AG09319 (cell line): ENCODE data around the gene ATP6V1G1.

Source experiments
- DNase-seq: peaks from one replicate; pipeline ENCODE4 v3.0.0-alpha.2; 2010; ENCODE audit warnings: low read depth; ENCODE audit errors: extremely low read depth
- TF ChIP-seq, protein P1 (sequence below): IDR thresholded peaks from 2 replicates; pipeline ENCODE4 v1.5.1; 2011; ENCODE audit warnings: low read depth, mild to moderate bottlenecking, inconsistent platforms, low read length, moderate library complexity

Gene ATP6V1G1

DNA sequence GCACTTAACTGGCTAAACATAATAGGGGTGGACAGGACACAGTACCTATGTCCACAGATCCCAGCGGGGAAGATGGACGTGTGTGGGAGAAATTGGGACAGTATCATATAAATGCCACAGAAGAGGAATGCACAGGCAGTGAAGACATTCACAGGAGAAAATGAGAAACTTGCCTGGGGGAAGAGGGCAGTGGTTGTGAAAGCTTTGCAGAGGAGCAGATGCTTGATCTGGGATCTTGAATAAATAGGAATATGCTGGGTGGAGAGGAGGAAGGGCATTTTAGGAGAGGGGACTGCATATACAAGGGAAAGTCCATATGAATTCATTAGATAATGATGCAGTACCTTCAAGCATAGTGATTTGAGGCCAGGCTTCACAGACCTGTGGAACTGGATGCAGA is 37.1 kb downstream of the ATP6V1G1 start:
- DNase-seq: no peak
- TF ChIP-seq, protein P1, sequence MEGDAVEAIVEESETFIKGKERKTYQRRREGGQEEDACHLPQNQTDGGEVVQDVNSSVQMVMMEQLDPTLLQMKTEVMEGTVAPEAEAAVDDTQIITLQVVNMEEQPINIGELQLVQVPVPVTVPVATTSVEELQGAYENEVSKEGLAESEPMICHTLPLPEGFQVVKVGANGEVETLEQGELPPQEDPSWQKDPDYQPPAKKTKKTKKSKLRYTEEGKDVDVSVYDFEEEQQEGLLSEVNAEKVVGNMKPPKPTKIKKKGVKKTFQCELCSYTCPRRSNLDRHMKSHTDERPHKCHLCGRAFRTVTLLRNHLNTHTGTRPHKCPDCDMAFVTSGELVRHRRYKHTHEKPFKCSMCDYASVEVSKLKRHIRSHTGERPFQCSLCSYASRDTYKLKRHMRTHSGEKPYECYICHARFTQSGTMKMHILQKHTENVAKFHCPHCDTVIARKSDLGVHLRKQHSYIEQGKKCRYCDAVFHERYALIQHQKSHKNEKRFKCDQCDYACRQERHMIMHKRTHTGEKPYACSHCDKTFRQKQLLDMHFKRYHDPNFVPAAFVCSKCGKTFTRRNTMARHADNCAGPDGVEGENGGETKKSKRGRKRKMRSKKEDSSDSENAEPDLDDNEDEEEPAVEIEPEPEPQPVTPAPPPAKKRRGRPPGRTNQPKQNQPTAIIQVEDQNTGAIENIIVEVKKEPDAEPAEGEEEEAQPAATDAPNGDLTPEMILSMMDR: no peak

DNA sequence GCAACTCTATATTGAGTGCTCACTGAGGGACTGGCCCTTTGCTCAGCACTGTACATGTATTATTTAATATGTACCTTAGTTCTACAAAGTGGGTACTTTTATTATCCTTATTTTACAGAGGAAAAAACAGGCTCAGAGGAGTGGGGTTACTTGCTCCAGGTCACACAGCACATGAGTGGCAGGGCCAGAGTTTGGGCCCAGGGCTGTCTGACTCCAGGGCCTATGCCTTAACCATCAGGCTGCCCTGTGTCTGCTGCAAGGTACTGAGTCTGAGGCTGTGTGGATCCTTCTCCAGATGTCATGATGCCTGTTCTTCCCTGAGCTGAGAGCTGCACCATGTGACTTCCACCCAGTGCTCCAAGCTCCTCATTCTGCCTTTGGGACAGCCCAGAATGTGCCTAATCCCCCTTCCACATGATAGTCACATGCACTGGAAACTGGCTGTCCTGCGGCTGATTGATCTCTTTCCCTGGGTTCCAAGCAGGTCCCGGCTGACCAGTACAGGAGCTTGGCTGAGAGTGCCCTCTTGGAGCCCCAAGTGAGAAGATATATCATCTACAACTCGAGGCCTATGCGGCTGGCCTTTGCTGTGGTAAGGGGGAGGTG is 38.9 kb downstream of the ATP6V1G1 start:
- TF ChIP-seq, protein P1: no peak
- DNase-seq: no peak

DNA sequence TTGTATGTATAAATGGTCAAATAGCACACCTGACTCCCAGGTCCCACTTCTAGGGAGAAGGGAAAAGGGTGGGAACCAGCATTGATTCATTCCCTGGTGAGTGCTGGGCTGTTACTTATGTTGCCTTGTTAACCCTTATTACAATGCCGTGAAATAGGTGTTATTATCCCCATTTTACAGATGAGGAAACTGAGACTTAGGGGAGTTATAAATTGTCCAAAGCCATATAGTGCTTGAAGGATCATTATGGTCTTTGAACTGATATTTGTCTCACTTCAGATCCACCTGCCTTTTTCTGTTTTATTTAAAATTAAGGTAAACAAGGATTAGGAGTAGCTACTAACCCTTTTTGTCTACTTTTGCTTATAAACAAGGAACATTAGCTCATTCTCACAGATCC is 40.0 kb downstream of the ATP6V1G1 start:
- DNase-seq: no peak
- TF ChIP-seq, protein P1: no peak

DNA sequence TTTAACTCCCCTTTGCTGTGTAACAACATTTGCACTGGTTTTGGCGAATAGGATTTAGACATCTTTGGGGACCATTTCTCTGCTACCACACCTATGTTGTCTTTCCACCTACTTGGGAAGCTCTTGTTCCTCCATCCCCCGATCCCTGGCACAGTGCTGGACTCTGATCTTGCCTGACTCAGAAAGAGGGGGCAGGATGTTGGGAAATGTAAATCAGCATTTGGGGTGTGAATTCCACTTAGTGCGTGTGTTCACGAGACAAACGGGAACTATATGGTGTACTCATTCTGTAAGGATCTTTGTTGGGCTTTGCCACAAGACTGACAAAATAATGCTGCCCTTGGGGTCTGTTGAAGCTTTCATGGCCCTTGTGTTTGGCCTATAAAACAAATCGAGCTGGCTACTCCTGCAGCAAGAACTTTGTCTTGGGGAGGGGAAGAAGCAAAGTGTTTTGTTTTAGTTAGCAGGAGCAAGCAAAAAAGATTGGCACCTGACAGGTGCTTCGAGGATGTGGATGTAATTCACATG is 42.1 kb downstream of the ATP6V1G1 start:
- no peak for DNase-seq
- TF ChIP-seq, protein P1: no peak

DNA sequence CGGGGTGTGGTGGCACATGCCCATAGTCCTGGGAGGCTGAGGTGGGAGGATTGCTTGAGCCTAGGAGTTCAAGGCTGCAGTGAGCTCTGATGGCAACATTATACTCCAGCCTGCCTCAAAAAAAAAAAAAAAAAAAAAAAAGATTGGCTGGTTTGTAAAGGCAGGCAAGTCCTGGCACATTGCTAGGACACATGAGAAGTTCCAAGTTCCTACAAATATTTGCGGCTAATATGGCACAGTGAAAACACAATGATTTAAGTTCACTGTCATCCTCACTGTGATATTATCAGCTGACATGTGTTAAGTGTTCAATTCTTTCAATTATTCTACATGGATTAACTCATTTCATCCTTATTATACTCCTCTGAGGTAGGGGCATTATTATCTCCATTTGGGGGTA is 43.6 kb downstream of the ATP6V1G1 start:
- TF ChIP-seq, protein P1: no peak
- no peak for DNase-seq

DNA sequence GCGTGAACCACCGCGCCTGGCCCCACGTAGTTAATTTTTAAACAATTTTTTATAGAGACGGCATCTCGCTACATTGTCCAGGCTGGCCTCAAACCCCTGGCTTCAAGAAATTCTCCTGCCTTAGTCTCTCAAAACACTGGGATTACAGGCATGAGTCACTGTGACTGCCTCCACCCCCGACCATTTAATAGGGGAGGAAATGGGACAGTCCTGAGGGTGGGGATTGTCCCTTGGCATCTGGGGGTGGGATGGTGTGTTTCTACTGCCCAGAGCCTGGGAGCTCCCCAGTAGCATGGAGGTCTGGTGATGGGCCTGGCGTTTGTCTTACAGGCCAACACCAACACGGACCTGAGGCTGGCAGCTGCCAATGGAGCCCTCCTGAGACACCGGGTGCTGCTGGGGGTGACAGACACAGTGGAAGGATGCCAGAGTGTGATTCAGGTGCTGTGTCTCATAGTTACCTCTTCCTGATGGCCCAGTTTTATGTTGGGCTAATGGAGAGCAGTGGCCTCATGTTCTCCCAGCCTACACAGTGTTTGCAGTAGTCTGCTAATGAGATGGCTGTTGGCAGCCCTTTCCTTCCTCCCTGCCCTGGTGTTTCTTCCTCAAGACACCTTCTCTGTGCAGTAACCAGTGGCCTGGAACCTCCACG is 46.0 kb downstream of the ATP6V1G1 start:
- no peak for DNase-seq
- TF ChIP-seq, protein P1: no peak

DNA sequence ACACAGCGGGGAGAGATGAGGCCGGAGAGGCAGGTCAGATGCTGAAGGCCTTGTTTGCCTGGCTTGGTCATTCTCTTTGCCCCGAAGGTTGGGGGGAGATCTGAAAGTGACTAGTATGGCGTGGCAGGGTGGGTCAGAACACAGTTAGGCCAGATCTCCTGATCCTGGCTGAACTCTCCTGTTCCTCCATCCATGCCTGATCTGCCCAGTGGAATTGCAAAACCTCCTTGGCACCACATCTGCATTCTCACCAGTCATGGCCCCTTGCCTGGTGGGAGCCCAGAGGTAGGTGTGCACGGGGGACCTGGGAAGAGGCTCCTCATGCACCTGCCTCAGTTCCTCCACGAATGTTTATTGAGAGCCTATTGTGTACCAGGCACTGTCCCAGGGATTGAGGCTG is 46.8 kb downstream of the ATP6V1G1 start:
- DNase-seq: no peak
- TF ChIP-seq, protein P1: no peak
